Stimulated activated CD4-positive, alpha-beta T cell treated with anti-CD3 and anti-CD28 coated beads, Interleukin-4, amount 100 ng/mL, for 24 hours (primary cell): ENCODE results near the gene SCYGR1.
A peak's percentile ranks its signal among the peaks of the same experiment; 100 is the strongest.
"Not testable (repeated sequence)": the region's sequence is repeated elsewhere in the genome, so short reads cannot be mapped to it uniquely, and the experiment has no call there.

ENCODE experiments used
- DNase-seq: peaks from one replicate; pipeline ENCODE4 v3.0.0-alpha.2; 2020

Gene SCYGR1, protein sequence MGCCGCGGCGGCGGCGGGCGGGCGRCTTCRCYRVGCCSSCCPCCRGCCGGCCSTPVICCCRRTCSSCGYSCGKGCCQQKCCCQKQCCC

DNA sequence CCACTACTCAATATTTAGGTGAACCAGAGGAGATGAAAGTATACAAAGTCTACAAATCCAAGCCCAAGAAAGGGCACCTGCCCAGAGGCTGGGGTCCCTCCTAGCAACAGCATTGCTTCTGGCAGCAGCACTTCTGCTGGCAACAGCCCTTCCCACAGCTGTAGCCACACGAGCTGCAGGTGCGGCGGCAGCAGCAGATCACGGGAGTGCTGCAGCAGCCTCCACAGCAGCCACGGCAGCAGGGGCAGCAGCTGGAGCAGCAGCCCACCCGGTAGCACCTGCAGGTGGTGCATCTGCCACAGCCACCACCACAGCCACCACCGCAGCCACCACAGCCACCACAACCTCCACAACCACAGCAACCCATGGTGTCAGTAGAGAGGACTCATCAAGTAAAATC is at the start of gene SCYGR1:
Gene SCYGR1, minus strand, starts transcription at position 367 of the 400 bp plus-strand sequence. Its CDS starts 0 bp downstream, at position 367.
- DNase-seq, result not testable (repeated sequence)

DNA sequence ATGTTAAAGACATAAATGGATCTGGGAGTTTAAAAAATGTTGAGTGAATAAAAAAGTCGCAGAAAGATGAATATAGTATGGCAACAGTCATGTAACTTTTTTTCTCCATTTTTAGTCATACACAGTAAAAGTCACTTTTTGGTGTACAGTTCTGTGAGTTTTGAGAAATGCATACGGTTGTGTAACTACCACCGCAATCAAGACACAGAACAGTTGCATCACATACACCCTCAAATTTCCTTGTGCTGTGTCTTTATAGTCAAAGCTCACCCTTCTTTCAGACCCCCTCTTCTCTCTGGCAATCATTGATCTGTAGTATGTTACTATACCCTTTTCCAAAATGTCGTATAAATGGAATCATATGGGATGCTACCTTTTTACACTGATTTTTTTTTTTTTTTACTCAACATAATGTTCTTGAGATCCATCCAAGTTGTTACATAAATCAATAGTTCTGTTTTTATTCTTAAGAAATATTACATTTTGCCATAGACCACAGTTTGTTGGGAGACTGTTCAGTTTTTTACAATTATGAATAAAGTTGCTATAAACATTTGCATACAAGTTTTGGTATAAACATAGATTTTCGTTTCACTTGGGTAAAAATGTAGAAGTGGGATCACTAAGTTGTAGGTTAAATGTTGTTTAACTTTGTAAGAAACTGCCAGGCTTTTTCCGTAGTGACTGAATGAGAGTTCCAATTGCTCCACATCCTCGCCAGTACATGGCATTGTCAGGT is 48.9 kb upstream of the SCYGR1 start:
- DNase-seq, result no peak

DNA sequence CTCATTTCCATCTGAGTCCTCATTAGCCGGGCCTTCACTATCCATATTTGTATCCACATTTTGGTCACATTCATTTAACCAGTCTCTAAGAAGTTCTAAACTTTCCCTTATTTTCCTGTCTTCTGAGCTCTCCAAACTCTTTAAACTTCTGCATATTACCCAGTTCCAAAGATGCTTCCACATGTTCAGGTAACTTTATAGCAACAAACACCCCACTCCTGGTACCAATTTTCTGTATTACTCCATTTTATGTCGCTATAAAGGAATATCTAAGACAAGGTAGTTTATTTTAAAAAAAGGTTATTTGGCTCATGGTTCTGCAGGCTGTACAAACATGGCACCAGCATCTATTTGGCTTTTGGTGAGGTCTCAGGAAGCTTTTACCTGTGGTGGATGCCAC is 45.4 kb upstream of the SCYGR1 start:
- no peak for DNase-seq

DNA sequence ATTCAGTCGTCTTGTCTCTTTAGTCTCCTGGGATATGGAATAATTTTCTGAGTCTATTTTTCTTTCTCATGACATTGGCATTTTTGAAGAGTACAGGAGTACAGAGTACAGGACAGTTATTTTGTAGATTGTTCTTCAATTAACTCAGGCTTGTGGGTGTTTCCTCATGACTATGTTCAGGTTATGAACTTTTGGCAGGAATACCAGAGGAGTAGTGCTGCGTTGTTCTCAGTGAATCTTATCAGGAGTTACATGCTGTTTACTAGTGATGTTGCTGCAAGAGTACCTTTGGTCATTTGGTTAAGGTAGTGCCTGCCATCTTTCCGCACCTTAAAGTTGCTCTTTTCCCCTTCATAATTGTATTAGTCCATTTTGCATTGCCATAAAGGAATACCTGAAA is 42.9 kb upstream of the SCYGR1 start:
- no peak for DNase-seq

DNA sequence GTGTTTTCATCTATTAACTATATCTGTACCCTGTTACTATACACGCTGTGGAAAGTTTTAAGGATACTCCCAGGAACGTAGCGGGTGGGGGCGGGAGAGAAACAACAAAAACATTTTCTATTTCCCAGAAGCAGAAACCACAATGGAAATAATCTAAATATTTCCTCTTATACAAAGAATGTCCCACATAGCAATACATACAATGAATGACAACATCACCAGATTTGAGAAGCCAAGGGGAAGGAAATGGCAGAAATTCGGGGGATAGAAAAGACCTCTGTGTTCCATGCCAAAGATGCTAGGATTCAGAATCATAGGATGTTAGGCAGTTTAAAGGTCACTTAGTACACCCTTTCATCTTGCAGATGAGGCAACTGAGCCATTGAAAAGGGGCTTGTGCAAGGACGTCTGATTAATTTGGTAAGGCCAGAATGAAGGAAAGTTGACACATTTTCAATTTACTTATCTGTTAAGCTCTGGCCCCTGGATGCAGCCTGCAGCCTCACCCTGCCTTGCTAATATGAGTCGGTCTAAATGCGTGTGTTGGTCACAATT is 41.1 kb upstream of the SCYGR1 start:
- no peak for DNase-seq

DNA sequence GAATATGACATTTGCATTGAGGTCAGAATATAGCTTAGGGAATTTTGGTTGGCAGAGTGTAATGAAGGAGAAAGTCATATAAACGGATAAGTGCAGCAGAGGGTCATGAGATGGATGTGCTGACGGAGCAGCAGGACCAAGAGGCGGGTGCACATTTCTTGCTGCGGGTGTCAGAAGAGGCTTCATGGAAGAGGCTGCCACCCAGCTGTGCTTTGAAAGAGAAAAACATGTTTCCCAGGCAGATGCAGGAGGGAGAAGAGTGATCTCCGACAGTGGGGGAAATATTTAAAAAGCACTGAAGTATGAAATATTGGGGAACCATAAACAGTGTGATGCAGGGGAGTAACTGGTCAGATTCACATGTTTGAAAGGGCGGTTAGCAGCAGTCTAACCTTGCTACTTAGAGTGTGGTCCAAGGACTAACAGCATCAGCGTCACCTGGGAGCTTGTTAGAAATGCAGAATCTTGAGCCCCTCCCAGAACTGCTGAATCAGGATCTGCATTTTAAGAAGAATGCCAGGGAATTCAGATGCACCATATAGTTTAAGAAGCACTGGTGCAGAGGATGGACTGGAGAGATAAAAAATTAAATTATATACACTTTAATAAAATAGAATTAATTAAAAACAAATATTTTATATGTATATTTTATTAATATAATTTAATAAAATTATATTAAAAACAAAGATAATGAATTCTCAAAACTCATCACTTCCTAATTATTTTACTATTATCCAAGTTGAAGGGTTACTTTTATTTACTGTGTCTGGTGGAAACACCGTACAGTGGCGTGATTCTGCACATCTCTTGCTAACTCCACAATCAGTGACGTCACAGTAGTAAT is 36.1 kb upstream of the SCYGR1 start:
- DNase-seq, result no peak

DNA sequence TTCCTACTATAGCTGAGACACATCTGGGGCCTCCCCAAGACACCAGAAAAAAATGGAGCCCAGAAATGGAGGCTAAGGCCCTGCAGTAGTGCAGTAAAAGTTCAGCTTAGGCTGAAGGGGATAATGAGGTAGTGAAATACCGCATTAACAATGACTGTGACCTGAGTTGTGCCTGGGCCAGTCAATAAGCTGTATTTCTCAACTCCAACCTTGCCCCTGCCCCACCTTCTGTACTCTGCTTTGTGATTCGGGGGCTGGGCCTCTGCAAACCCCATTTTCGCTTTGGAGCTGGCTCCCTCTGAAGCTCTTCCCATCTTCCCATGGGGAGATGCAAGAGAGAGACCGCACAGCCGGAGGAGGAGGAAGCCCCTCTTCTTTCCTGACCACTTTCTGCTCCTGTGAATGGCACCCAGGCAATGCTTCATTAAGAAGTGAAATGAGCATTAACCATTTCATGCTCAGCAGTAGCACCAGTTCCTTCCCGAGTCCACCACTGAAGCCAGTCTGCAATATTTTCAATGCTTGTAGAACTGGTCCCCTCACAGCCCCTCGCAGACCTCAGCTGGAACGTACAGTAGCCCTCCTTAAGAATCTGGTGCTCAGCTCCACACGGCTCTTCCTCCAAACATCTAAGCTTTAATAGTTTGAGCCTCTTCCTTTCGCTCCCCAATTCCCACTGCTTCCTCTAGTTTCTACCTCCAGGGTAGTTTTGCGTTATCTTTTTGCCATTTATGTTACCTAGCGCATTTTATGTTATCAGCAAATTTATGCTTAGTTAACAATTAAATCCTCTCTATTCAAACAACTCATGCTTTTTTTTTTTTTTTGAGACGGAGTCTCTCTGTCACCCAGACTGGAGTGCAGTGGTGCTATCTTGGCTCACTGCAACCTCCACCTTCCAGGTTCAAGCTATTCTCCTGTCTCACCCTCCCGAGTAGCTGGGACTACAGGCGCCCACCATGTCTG is 32.6 kb upstream of the SCYGR1 start:
- no peak for DNase-seq

- DNase-seq, result no peak
These were observed 29.0 kb upstream of the SCYGR1 start for GRCh38 chr2:227416701-227417100.

DNA sequence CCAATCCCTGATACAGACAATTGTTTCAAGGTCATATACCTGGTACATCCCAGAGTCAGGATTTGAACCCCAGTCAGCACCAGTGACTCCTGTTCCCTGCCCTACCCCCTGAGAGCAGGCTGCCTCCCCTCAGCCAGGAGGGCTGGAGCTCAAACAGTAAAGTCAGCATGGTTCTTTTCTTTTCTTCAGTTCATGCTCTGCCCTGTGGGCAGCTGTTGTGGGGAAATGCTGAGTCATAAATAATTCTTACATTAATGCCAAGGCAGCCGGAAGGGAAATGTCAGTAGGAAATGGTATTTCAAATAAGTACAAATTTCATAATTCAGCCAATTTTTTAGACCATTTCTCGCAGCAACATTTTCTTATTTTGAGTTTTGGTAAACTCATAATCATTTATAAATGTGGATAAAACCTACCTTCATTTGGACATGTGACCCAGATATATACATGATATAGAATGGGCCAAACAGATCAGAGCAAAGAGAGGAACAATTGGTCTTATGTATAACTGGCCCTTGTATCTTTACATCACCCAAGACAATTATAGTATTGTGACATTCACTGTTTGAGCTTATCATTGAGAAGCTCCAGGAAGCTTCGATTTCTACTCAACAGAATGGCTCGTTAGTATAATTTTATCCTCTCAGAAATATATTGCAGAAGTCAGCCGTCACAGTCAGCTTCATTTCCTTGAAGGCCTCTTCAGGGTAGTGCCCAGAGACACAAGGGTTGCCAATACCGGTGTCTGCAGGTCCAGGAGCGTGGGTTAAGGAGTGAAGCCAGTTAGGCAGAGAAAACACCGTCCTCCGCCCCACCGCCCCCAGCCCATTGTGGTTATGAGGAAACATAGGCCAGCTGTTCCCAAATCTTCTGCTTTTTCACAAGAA is 28.0 kb upstream of the SCYGR1 start:
- no peak for DNase-seq

- DNase-seq, result no peak
These were observed 27.1 kb upstream of the SCYGR1 start for GRCh38 chr2:227414846-227415245.

- no peak for DNase-seq
These were observed 25.6 kb upstream of the SCYGR1 start for GRCh38 chr2:227413371-227413770.

GRCh38 chr2:227412877-227413276 is 25.1 kb upstream of the SCYGR1 start:
- DNase-seq, result no peak

DNA sequence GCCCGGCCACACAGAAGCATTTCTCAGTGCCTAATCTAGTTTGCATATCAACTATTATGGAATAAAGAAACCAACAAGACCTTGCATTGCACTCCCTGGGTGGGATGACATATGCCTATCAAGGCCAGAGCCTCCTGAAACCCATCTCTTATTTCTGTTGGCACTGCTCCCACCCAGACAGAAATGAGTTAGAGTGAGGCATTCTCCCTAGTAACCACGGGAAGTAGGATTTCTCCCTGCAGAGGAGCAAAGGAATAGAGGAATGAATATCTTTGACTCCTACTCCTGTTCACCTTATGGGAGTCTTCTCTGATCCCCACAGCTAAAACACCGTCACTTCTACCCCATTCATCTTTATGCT is 24.2 kb upstream of the SCYGR1 start:
- no peak for DNase-seq

DNA sequence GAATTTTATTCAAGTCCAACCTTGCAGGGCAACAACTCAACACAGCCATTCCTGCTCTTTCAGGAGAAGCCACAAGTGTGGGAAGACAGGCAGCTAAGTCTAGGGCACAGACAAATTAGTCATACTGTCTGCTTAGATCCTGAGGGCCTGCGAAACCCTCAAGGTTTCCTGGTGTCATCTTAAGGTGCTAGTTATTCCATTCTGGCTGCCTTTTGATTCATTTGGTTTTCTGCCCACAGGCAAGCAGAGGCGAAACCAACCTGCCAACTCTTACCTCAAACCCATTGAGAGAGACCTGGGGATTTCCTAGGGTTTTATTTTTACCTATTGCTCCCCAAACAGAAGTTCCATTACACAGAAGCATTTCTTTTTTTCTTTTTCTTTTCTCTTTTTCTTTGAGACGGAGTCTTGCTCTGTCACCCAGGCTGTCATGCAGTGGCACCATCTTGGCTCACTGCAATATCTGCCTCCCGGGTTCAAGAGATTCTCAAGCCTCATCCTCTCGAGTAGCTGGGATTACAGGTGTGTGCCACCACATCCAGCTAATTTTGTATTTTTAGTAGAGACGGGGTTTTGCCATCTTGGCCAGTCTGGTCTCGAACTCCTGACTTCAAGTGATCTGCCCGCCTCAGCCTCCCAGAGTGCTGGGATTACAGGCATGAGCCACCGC is 23.7 kb upstream of the SCYGR1 start:
- peak; percentile 79 for DNase-seq

- DNase-seq, result no peak
These were observed 22.4 kb upstream of the SCYGR1 start for GRCh38 chr2:227410191-227410590.

DNA sequence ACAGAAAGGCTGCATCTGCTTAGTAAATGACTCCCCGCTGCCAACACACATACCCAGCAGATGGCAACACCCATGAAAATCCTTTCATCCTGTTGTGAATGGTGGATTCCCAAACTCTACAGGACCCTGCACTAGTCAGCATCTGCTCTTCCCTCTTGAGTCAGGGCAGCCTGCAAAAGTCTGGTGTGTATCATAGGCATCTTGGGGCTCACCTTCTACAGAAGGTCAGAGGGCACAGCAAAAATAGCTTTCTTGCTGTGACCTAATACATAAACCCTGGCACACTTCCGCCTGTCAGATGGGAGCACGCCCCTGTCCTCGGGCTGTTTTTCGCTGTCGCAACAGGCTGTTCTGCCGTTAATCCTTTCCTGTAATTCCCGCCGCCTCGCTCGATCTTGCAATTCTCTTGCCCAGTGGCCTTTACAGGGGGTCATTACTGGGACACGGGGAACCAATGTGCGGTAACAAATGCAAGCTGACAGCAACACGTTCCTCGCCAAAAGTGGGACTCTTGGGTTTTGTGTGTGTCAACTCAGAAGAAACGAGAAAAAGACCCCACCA is 19.9 kb upstream of the SCYGR1 start:
- DNase-seq, result no peak

DNA sequence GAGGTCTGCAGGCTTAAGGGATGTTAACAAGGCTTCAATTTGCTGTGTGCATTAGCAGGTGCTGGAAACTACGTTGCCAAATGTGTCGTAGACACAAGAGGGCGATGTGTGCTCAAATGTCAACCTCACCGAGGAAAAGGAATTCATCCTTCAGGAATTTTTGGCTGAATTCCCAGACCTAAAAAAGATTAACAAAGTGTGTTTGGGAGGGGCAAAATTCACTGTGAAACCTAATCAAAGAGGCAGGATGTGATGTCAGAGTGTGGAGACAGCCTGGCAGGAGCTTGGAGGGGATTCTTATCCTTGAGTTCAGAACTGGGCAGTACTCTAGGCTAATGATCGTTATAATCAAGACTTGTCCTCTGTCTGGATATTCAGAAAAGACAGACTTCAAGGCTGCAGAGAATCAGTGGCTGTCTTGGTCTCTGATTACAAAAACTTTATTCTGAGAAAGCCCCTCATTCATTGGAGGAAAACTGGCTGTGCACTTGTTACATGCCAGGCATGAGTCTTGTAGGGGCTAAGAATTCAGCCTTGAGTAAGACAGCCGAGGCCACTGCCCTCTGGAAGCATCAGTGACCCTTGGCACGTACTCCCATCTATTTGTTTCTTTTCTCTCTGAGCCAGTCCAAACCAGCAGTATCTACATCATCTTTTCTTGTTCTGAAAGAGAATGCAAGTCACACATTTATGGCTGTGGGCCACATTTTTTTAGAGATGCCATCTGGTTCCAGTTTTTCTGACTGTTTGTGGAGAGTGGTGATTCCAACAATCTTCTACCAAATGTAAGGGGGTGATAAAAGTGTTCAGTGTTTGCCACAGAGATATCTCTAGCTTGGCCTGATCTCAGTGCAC is 18.7 kb upstream of the SCYGR1 start:
- DNase-seq, result no peak

- no peak for DNase-seq
These were observed 17.0 kb upstream of the SCYGR1 start for GRCh38 chr2:227404585-227405271.

DNA sequence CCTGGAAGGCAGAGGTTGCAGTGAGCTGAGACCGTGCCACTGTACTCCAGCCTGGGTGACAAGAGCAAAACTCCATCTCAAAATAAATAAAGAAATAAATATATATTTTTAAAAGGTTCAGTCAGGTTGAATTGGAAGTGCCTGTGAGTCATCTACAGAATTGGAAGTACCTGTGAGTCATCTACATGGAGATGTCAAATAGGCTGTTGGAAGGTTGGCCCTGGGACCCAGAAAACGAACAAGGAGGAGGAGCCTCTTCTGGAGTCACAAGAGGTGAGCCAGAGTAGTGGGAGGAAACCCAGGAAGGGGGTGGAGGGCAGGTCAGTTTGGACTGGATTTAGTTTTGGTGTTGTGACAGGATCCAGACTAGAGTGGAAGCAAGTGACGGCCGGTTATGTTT is 15.2 kb upstream of the SCYGR1 start:
- peak; percentile 13 for DNase-seq
